HG02885 (cell line): ENCODE results near the gene CALN1.
"Not testable (repeated sequence)": the region's sequence is repeated elsewhere in the genome, so short reads cannot be mapped to it uniquely, and the experiment has no call there.

ENCODE experiments used
- ATAC-seq: cut with Tn5 transposase; IDR thresholded peaks from one replicate; pipeline ENCODE4 v1.9.1; 2021; ENCODE audit warnings: mild to moderate bottlenecking; ENCODE audit not compliant: unreplicated experiment, poor library complexity

The CALN1 gene

DNA sequence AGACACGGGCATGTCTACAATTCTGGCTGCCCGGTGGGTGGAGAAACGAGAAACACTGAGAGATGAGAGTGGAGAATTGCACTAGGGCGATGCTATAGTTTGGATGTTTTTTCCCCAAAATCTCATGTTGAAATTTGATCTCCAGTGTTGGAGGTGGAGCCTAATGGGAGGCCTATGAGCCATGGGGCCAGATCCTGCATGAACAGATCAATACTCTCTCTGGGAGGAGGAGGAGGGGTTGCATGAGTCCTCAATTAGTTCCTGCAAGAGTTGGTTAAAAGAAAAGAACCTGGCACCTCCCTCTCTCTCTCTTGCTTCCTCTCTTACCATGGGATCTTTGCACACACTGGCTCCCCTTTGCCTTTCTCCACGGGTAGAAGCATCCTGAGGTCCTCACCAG lies 299.1 kb downstream of the CALN1 start:
- ATAC-seq, result no peak

DNA sequence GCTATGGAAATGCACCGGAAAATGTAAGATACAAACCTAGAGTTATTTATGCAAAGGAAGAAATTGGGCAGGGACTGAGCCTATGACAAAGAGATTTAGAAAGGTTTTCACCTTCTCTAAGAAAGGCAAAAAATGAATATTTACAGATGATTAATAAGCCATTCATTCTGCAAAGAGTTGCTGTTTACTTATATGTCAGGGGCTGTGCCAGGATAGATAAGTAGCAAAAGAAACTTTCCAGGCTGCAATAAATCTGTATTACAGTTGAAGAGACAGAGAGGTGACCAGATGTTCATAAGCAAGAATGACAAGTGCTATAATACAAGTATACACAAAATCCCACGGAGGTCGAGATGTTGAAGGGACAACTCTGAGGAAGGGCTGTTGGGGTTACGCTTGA lies 299.6 kb downstream of the CALN1 start:
- no peak for ATAC-seq

GRCh38 chr7:72111086-72111485 lies 301.1 kb downstream of the CALN1 start:
- no peak for ATAC-seq

DNA sequence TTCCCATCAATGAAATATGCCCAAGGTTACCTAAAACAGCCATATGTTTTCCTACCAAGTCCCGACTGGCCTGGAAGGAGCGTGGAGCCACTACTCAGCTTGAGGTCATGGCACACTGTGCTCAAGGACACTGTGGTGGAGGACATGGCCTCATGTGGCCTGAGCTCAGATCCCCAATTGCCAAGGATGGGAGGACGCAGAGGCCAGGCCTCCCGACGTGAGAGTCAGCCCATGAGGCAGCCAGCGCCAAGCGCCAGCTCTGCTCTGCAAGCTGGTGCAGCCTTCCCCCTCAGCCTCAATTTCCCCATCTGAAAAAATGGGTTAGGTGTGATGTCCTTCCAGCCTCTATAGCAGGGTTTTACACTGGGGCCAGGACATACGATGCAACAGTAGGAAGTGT lies 302.6 kb downstream of the CALN1 start:
- no peak for ATAC-seq

DNA sequence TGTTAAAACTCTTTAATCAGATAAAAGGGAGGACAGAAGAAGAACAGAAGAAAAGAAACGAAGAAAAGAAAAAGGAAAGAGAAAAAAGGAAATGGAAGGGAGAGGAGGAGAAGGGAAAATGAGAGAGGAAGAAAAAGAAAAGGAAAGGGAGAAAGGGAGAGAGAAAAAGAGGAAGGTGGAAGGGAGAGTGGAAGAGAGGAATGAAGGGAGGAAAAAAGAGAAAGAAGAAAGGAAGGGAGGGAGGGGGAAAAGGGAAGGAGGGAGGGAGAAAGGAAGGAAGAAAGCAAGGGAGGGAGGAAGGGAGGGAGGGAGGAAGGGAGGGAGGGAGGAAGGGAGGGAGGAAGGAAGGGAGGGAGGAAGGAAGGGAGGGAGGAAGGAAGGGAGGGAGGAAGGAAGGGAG lies 305.7 kb downstream of the CALN1 start:
- ATAC-seq, result no peak

GRCh38 chr7:72101444-72101843 lies 310.7 kb downstream of the CALN1 start:
- no peak for ATAC-seq

DNA sequence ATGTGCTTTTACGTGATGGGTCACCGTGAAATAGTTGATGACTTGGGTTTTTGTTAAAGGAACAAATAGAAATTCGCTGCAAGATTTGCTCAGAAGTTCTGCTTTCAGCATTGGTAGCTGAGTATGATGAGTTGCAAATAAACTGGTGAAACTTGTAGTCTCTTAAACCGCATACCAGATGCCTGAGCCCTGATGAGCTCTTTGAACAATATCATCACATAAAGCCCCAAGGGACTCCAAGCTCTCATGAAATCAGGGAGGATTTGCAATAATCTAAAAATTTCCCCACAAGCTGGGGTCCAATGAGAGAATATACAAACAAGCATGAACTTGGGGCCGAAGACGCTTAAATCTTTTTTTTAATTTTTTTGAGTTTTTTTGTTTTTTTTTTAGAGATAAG lies 312.4 kb downstream of the CALN1 start:
- ATAC-seq, result no peak

- no peak for ATAC-seq
Measured at GRCh38 chr7:72098807-72099580, 313.1 kb downstream of the CALN1 start.

DNA sequence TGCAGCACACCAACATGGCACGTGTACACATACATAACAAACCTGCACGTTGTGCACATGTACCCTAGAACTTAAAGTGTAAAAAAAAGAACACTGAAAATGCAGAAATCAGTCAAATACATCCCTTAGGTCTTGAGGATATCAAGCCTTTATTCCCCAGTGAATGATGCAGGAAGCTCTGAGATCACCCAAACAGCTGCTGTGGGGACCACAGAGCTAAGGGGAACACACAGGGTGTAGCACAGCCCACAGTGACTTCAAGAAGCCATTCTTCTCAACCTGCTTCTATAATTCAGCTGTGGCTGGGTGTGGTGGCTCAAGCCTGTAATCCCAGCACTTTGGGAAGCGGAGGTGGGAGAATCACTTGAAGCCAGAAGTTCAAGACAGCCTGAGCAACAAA lies 314.9 kb downstream of the CALN1 start:
- no peak for ATAC-seq

DNA sequence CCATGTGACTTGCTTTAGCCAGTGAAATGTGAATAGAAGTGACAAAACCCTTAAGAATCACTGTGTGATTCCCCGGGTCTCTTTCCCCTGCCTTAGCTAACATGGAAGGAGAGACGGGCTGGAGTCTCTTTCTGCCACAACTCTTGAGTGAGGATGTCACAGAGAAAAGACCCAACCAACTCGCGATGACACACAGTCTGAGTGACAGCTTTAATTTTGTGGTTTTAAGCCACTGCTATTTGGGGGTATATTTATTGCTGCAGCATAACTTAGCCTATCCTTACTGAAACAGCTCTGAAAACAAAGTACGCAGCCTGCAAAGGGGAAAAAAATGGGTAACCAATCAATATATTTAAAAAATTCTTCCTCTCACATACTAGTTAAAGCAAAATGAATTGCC lies 319.4 kb downstream of the CALN1 start:
- ATAC-seq, result no peak

- no peak for ATAC-seq
Measured at GRCh38 chr7:72087926-72088325, 324.2 kb downstream of the CALN1 start.

GRCh38 chr7:72080865-72081510 lies 331.1 kb downstream of the CALN1 start:
- no peak for ATAC-seq

DNA sequence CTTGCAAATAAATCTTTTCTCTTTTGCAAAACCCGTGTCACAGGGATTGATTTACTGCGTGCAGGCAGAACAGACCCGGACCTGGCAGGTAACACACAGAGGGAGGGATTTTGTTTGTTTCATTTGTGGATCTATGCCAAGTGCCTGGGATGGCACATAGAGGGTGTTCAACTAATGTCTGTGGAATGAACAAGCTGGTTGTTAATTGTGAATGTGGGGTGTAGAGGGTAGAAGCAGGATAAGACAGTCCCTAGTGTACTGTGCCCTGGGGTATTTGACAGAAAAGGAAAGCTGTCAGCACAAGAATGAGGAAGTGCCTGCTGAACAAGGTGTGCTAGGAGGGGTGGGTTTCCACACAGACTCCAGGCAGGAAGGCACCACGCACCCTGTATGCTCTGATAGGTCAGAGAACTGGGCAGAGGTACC lies 331.8 kb downstream of the CALN1 start:
- ATAC-seq, result no peak

DNA sequence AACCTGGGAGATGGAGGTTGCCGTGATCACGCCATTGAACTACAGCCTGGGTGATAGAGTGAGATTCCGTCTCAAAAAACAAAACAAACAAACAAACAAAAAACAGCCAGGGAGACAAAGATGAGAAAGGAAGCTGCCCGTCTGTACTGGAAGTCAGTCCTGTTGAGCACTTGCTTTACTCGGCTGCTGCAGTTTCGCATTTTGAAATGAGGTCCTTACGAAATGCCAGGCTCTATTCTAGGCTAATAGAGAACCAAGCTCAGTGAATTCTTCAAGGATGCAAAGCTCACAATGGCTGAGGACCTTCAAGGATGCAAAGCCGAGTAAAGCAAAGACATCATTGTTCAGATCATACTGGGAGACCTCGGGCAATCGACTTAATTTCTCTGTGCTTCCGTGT lies 333.3 kb downstream of the CALN1 start:
- no peak for ATAC-seq

DNA sequence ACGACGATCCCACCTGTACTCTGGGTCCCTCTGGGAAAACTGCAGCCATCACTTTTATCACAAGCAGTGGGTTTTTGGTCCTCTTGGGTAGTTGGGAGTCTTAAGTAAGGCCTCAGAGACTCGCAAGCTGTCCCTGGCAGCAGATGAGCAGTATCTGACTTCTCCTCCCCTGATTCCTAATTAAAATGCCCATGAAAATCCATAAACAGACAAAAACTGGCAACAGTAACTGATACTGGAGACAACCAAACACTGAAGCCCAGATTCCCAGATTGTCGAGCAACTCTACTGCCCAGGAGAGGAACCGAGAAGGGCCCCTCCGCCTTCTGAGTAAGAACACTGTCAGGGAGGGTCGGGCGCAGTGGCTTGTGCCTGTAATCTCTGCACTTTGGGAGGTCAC lies 333.8 kb downstream of the CALN1 start:
- ATAC-seq, result no peak

DNA sequence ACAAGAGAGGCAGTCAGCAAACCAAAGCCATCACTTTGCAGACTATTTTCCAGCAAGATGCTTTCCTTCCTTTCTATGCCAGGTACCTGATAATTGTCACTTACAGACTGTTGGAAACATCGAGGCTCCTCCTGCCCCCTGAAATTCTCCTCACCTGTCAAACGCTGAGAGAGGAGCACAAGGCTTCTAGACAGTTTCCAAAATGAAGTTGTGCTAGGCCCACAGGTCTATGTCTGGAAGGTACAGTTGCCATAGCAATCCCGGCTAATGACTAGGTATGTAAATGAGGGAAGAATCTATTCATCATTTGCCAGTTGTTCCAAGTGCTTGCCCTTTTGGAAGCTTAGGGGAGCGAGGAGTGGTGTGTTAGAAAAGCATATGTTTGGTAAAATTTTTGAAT lies 334.4 kb downstream of the CALN1 start:
- no peak for ATAC-seq

DNA sequence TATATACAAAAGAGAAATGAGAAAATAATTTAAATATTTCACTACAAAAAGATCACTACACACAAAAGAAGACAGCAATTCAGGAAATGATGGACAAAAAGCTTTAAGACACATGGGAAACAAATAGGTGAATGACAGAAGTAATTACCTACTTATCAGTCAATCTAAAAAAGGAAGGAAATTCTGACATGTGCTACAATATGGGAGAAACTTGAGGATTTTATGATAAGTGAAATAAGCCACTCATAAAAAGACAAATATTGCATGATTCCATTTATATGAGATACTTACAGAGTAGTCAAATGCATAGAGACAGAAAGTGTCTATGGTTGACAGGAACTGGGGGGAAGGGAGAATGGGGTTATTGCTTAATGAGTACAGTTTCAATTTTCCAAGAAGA lies 339.2 kb downstream of the CALN1 start:
- ATAC-seq, result no peak

DNA sequence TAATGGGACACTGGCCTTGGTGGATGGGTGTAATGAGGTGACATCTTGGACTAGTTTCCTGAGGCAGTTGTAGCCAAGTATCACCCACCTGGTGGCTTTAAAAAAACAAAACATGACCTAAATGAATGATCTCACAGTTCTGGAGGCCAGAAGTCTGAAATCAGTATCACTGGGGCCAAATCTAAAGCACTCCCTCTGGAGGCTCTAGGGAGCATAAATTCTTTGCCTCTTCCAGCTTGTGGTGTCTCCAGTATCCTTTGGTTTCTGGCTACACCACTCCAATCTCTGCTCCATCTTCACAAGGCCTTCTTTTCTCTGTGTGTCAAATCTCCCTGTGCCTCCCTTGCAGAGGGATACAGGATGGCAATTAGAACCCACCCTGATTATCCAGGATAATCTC lies 342.9 kb downstream of the CALN1 start:
- ATAC-seq, result no peak

DNA sequence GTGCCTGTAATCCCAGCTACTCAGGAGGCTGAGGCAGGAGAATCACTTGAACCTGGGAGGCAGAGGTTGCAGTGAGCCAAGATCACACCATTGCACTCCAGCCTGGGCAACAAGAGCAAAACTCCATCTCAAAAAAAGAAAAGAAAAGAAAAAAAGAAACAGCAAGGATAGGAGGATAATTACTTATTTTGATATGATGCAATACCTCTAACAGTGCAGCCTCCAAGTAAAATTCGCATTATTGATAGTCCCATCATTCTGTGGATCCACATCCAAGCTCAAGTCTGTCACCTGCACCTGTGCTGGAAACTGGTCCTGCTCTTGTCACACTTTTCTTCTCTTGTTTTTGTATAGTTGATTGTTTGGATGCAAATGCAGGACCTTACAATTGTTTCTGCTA lies 346.4 kb downstream of the CALN1 start:
- ATAC-seq, result not testable (repeated sequence)

DNA sequence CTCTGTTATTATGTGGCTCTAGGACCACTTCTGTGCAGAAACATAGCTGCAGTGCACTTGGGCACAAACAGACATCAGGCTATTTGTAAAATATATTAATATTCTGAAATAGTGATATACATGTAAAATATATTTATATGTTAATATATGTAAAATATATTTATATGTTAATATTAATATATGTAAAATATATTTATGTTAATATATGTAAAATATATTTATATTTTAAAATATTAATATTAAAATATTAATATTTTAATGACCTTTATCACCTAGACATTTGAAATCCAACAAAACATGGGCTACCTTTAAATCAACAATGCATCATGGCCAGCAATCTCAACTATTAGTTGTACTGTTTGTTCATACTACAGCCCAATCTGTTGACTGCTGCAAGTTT lies 347.2 kb downstream of the CALN1 start:
- no peak for ATAC-seq

GRCh38 chr7:72063330-72063729 lies 348.8 kb downstream of the CALN1 start:
- no peak for ATAC-seq

GRCh38 chr7:72062666-72063065 lies 349.5 kb downstream of the CALN1 start:
- no peak for ATAC-seq
